Activated T-cell treated with anti-CD3 and anti-CD28 coated beads, Interleukin-2, amount 50 U/mL, for 4 hours (primary cell): Measurements from ENCODE around the gene ARHGAP44. TPM values are rescaled to one million over a fixed set of nuclear protein-coding genes. Genes with fewer than 3 reads are reported as not detected.
"Not testable (repeated sequence)": the region's sequence is repeated elsewhere in the genome, so short reads cannot be mapped to it uniquely, and the experiment has no call there.

Experiments used
- ATAC-seq, 2 donors: fragments of 200-7000 bp; cut with Tn5 transposase; one replicate each; pipeline ENCODE4 v1.10.0; 2021
- DNase-seq: peaks from one replicate; pipeline ENCODE4 v3.0.0-alpha.2; 2020
- H3K27me3 Mint-ChIP-seq: one replicate; pipeline ENCODE4 v1.8.0; 2021; ENCODE audit warnings: low read depth, mixed read lengths
- H3K36me3 Mint-ChIP-seq: one replicate; pipeline ENCODE4 v1.8.0; 2022; ENCODE audit warnings: mixed read lengths; ENCODE audit not compliant: insufficient read depth
- H3K4me1 Mint-ChIP-seq: one replicate; pipeline ENCODE4 v1.8.0; 2021; ENCODE audit warnings: low read depth, mixed read lengths
- H3K4me3 Mint-ChIP-seq: one replicate; pipeline ENCODE4 v1.8.0; 2021; ENCODE audit warnings: mild to moderate bottlenecking, moderate library complexity, mixed read lengths
- H3K9me3 Mint-ChIP-seq: one replicate; pipeline ENCODE4 v1.8.0; 2021; ENCODE audit warnings: mixed read lengths
- total RNA-seq, 3 donors: library from RNA; stranded (reverse); gene quantifications; one replicate each; pipeline ENCODE4 v1.2.1, GENCODE V29; 2021

The ARHGAP44 gene
- total RNA-seq, 3 donors from 2014 or later: 0.10 to 0.11 TPM; not detected in 1

DNA sequence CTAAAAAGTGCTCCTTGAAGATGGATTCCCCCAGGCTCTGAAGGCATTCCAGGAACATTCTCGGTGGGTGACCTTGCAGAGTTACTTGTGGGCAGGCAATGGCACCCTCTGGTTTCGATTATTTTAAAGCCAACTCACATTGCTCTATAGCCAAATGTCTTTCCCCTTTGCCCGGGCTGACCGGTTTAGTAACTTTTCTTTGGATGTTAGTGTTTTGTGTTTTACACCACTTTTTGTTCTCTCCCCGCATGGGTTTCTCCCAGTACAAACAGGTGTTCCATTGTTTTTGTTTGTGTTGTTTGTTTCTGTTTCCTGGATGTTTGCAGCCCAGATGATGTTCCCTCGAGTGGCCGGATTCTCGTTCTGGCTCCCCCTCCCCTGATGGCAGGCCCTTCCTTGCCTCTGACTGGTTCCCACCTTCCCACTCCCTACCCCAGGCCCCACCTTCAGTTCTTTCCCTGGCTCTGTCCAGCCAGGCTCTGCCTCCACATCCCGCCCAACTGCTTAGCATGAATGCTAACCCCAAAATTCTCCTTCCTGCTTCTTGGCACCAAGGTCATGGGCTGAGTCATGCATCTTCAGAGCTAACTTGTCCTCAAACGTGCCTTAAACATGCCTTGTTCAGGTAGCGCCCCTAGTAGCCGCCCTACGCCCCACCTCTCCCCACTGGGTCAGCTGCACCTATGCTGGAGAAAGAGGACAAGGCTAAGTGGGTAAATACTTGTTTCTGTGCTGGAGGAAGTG lies 187.9 kb downstream of the ARHGAP44 start:
- H3K4me1 Mint-ChIP-seq: peaks cover 5% of the 10 kb centered on the region
- H3K27me3 Mint-ChIP-seq: peaks cover 39% of the 10 kb centered on the region
- no peaks in the 10 kb centered on the region for H3K36me3 Mint-ChIP-seq
- no peak for ATAC-seq
- H3K4me3 Mint-ChIP-seq: no peak overlapping the region
- no peaks in the 10 kb centered on the region for H3K9me3 Mint-ChIP-seq
- DNase-seq: no peak

DNA sequence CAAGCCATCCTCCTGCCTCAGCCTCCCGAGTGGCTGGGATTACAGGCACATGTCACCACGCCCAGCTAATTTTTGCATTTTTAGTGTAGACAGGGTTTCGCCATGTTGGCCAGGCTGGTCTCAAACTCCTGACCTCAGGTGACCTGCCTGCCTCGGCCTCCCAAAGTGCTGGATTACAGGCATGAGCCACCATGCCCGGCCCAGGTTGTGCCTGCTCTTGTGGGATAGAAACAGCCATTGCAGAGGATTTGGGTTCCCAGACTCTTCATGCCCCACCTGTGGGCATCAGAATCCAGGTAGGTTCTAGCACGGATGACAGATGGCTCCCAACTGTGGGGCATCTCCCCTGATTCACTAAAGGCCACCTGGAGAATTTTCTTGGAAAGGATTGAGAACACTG lies 189.5 kb downstream of the ARHGAP44 start:
- H3K4me3 Mint-ChIP-seq, DNase-seq, ATAC-seq, H3K9me3 Mint-ChIP-seq, H3K4me1 Mint-ChIP-seq, H3K36me3 Mint-ChIP-seq: not testable (repeated sequence)
- H3K27me3 Mint-ChIP-seq: peaks cover 31% of the 10 kb centered on the region

GRCh38 chr17:12979246-12979645 lies 189.9 kb downstream of the ARHGAP44 start:
- Mint-ChIP-seq H3K36me3 (no peaks in the 10 kb centered on the region), H3K4me1 (peaks cover 9% of the 10 kb centered on the region), H3K27me3 (peaks cover 29% of the 10 kb centered on the region), H3K4me3 (no peak overlapping the region), H3K9me3 (no peaks in the 10 kb centered on the region)
- ATAC-seq (no peak), DNase-seq (no peak)

DNA sequence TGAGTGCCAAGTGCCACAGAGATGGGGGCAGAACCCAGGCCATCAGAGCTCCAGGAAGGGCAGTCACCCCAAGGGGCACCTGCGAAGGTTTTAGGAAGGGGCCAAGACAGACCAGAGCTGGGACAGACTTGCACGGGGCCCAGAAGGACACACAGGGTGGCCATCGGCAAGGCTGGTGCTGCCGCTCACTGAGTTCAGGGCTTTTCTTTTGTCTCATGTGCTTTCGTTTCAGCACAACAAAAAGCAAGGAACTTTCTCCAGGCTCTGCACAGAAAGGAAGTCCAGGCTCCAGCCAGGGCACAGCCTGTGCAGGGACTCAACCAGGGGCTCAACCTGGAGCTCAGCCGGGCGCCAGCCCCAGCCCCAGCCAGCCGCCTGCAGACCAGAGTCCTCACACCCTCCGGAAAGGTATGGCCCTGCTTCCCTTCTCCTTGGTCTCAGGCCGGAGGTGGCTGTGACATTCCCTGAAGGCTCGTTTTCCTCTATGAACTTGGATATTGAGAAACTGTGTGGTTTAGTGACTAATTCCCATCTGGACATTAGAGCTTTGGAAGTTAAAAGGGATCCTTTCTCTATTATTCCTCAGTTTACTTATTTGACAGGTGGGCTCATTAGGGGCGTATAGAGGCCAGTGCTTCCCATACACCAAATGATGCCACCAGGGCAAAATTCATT lies 190.7 kb downstream of the ARHGAP44 start:
- H3K4me1 Mint-ChIP-seq: peaks cover 6% of the 10 kb centered on the region
- ATAC-seq: no peak
- H3K27me3 Mint-ChIP-seq: peaks cover 25% of the 10 kb centered on the region
- no peaks in the 10 kb centered on the region for H3K9me3 Mint-ChIP-seq
- H3K4me3 Mint-ChIP-seq: no peak overlapping the region
- no peak for DNase-seq
- H3K36me3 Mint-ChIP-seq: no peaks in the 10 kb centered on the region

DNA sequence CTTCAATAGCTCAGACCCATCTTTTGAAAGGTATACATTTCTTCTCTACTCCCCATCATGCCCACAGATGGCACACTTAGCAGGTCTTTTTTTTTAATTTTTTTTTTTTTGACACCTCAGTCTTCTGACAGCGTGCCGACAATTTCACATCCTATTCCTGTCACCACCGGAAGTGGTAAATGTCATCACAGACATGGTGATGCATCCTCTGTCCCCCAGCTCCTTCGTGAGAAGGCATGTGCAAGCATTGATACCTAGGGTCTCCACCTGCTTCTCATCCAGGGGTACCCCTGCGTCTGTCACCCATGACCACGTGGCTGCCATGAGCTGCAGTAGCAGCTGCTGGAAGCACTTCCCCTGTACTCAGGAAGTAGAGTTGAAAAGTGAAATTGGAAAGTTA lies 192.9 kb downstream of the ARHGAP44 start:
- DNase-seq: no peak
- Mint-ChIP-seq H3K9me3 (no peaks in the 10 kb centered on the region), H3K36me3 (no peaks in the 10 kb centered on the region), H3K27me3 (peaks cover 8% of the 10 kb centered on the region), H3K4me3 (no peak overlapping the region), H3K4me1 (peaks cover 6% of the 10 kb centered on the region)
- no peak for ATAC-seq

GRCh38 chr17:12983991-12984884 lies 194.9 kb downstream of the ARHGAP44 start:
- no peak for DNase-seq
- Mint-ChIP-seq H3K36me3 (no peaks in the 10 kb centered on the region), H3K4me3 (no peak overlapping the region), H3K9me3 (no peaks in the 10 kb centered on the region), H3K4me1 (peaks cover 6% of the 10 kb centered on the region), H3K27me3 (no peaks in the 10 kb centered on the region)
- ATAC-seq: no peak

DNA sequence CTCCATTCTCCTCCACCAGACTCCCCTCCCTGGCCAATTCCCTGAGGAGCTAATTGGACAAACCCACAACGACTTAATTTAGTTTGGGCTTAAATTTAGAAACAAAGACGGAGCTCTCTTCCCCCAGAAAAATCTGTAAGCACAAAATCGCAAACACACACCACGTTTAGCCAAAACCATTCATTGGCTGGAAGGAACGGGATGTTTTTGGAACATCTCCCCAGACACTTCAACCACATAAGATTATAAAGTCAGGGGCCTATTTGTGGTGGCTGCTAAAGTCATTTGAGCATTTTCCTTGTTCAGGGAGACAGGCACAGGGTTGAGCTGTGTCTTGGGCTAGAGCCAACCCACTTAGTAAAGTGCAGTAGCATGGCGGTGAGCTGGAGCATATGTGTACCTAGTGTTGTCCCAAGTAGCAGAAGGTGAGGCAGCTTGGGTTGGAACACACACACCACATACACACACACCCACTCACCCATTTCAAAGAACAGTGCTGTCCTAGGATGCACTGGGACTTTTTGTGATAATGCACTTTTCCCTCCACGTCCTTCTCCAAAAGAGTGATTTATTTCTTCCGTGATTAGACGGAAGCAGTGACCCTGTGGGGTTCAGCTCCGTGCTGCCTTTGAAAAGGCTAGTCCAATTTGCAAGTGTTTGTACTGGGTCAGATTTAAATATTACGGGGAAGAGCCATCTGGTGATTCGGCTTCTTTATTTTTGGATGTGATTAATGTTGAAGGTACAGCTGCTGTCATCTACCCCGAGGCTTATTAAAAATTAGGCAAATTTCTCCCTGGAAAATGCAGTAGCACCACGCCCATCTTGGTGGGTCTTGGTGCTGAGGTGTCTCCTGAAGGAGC lies 196.4 kb downstream of the ARHGAP44 start:
- Mint-ChIP-seq H3K9me3 (no peaks in the 10 kb centered on the region), H3K4me3 (no peak overlapping the region), H3K27me3 (no peaks in the 10 kb centered on the region), H3K4me1 (peaks cover 6% of the 10 kb centered on the region), H3K36me3 (peaks cover 9% of the 10 kb centered on the region)
- ATAC-seq (no peak), DNase-seq (no peak)

GRCh38 chr17:12987120-12987519 lies 197.8 kb downstream of the ARHGAP44 start:
- DNase-seq (no peak), ATAC-seq (no peak)
- H3K4me3 Mint-ChIP-seq: no peak overlapping the region
- H3K27me3 Mint-ChIP-seq: no peaks in the 10 kb centered on the region
- H3K4me1 Mint-ChIP-seq: peaks cover 5% of the 10 kb centered on the region
- peaks cover 21% of the 10 kb centered on the region for H3K36me3 Mint-ChIP-seq
- H3K9me3 Mint-ChIP-seq: no peaks in the 10 kb centered on the region

DNA sequence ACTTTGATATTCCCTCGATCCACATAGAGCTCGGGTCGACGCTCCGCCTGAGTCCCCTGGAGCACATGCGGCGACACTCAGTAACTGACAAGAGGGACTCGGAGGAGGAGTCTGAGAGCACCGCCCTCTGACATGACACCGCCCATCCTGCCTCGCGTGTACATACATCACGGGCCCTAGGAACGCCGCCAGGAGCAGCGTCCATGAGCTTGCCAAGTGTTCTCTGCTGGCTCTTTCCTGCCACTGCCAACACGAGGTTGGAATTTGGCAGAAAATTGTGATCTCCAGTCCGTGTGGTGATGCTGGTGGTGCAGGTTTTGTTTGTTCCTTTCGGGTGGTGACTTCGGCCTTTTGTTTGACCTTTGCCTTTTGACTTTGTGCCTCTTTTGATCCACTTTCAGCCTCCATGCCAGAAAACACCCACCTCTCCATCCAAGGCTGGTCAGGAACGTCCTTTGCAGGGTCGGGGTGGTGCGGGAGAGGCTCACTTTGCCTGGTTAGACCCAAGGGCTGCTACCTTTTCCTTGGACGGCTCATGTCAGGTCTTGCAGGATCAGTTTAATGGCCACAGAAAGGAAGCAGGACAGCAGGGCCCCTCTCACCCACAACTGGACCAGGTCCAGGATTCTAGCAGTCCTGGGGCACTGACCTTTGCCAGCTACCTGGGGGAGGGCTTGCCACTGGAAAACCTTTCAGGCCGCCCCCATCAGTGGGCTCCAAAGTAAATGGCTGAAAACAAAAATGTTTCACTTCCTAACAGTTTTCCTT lies 200.9 kb downstream of the ARHGAP44 start:
- Mint-ChIP-seq H3K4me3 (no peak overlapping the region), H3K36me3 (peaks cover 32% of the 10 kb centered on the region), H3K4me1 (no peaks in the 10 kb centered on the region), H3K27me3 (no peaks in the 10 kb centered on the region), H3K9me3 (no peaks in the 10 kb centered on the region)
- DNase-seq (no peak), ATAC-seq (no peak)

DNA sequence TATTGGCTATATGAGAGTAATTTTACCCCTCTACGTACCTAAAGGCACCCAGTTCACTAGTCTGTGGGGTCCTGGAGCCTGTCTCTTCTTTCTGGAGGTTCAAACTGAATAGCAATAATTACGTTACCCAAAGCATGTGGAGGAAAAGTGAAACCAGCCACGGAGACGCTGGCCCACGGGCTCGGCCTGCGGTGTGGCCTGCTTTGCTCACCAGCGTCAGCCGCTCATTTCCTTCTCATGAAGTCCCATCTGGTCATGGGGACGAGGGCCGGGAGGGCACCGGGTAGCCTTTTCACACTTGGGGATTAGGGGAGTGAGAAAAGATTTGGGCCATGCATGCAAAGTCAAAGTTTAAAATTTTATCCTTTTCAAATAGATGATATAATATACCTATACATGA lies 201.6 kb downstream of the ARHGAP44 start:
- no peaks in the 10 kb centered on the region for H3K9me3 Mint-ChIP-seq
- no peaks in the 10 kb centered on the region for H3K27me3 Mint-ChIP-seq
- H3K4me1 Mint-ChIP-seq: no peaks in the 10 kb centered on the region
- H3K36me3 Mint-ChIP-seq: peaks cover 32% of the 10 kb centered on the region
- no peak overlapping the region for H3K4me3 Mint-ChIP-seq
- DNase-seq: no peak
- ATAC-seq: no peak

DNA sequence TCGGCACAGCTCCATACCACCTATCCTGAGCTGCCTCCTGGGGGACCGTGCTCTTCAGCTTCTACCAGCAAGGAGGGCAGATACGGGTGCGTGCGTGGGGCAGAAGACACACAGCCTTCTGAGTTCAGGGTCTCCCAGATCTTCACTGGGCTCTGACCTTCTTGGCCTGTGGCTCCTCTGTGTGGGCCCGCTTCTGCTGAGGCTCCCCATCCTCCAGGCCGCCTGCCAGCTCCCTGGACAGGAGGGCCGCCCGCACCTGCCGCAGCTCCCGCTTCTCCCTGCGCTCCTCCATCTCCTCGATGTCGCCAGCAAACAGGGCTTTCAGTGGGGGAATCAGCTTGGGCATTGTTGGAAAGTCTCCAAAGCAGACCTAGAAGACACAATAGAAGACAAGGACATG lies 203.4 kb downstream of the ARHGAP44 start:
- ATAC-seq: no peak
- Mint-ChIP-seq H3K36me3 (peaks cover 41% of the 10 kb centered on the region), H3K9me3 (no peaks in the 10 kb centered on the region), H3K27me3 (no peaks in the 10 kb centered on the region), H3K4me1 (no peaks in the 10 kb centered on the region), H3K4me3 (no peak overlapping the region)
- no peak for DNase-seq

DNA sequence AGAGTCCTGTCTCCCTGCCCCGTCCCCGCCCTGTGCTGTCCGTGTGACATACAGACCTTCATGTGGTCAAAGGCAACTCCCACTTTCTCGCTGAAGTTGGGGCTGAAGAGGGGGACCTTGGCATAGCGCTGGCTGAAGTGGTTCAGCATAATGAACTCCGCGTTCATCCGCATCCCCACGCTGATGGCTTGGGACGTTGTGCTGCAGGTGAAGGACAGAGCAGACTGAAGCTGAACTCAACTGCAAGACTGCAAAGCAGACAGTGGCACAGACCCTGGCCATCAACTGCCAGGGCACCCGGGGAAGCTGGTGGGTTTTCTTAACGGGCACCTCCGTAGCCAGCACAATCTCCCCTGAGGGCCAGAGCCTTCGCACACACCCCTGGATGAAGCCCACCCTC lies 204.3 kb downstream of the ARHGAP44 start:
- Mint-ChIP-seq H3K4me1 (no peaks in the 10 kb centered on the region), H3K4me3 (no peak overlapping the region), H3K27me3 (no peaks in the 10 kb centered on the region), H3K9me3 (no peaks in the 10 kb centered on the region), H3K36me3 (peaks cover 49% of the 10 kb centered on the region)
- no peak for DNase-seq
- ATAC-seq: no peak

- H3K4me3 Mint-ChIP-seq: no peak overlapping the region
- DNase-seq (no peak), ATAC-seq (no peak)
- peaks cover 53% of the 10 kb centered on the region for H3K36me3 Mint-ChIP-seq
- no peaks in the 10 kb centered on the region for H3K9me3 Mint-ChIP-seq
- no peaks in the 10 kb centered on the region for H3K4me1 Mint-ChIP-seq
- H3K27me3 Mint-ChIP-seq: no peaks in the 10 kb centered on the region
These were observed 205.2 kb downstream of the ARHGAP44 start for GRCh38 chr17:12994341-12995074.
